Measurements from ENCODE around the gene UBE2U.

The UBE2U gene

DNA sequence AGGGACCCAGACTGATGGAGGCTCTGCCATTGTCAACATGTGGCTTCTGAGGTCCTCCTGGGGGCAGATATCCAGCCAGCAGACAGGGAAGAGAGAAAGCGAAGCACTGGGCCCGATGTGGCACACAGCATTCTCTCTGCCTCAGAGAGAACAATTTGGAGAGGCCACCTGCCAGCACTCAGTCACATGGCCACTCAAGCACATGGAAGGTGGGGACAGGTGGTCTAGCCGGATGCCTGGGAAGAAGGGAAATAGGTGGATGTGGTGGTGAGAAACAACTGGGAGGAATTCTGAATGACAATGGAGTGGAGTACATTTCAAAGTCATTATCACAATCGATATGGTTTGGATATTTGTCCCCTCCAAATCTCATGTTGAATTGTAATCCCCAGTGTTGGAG lies 109.0 kb downstream of the UBE2U start:
- in situ Hi-C loops (cut with HindIII; ENCODE audit: low pct_ligation_motif_present, low pct_unique_long_range_greater_than_20kb, low sequenced_read_pairs) = no loop called here
- DNase-seq = no peak

DNA sequence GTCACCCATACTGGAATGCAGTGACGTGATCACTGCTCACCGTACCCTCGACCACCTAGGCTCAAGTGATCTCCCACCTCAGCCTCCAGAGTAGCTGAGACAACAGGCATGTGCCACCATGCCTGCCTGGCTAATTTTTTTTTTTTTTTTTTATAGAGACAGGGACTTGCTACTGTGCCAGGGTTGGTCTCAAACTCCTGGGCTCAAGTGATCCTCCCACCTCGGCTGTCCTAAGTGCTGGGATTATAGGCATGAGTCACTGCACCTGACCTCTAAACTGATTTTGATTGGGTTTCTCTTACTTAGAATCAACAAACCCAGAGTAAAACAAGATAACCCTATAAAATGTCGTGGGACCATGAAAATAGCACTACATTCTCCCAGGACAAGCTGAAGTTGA lies 112.0 kb downstream of the UBE2U start:
- in situ Hi-C loops (cut with HindIII; ENCODE audit: low pct_ligation_motif_present, low pct_unique_long_range_greater_than_20kb, low sequenced_read_pairs) = no loop called here

More for the DNA sequence above, 112.0 kb downstream of the UBE2U start:
- no peak for DNase-seq

Data from ACHN (cell line).